HEK293 (cell line): Measurements from ENCODE around the gene GABBR2.

ENCODE experiments used
- CTCF ChIA-PET: fragments of 350-600 bp; formaldehyde crosslinking; extraction: SDS; loops from one replicate; lab custom pipeline; 2021; ENCODE audit warnings: antibody characterized with exemption; lab: Yijun Ruan, JAX
- POLR2A ChIA-PET: fragments of 300-600 bp; formaldehyde crosslinking; extraction: SDS; loops from one replicate; lab custom pipeline; 2020; ENCODE audit warnings: antibody characterized with exemption, inconsistent platforms; lab: Yijun Ruan, JAX
- H3K27ac ChIP-seq: fragments of 200-500 bp; sonication (Bioruptor generic); 2 replicates; pipeline ENCODE4 v1.5.1; 2014; ENCODE audit warnings: low read depth, low read length, control low read depth, inconsistent platforms; ENCODE audit errors: extremely low read depth
- H3K36me3 ChIP-seq, 2 experiments: fragments of 200-500 bp in 1 of 2; sonication (Bioruptor generic) in 1 of 2; 1 replicate in 1 of 2; 2 replicates in 1 of 2; pipeline ENCODE4 v1.5.1; 2014 to 2017; ENCODE audit warnings: inconsistent platforms in 2 of 2, low read length in 2 of 2; ENCODE audit not compliant: control insufficient read depth in 2 of 2, insufficient read depth in 1 of 2
- H3K4me1 ChIP-seq: fragments of 200-500 bp; sonication (Bioruptor generic); 2 replicates; pipeline ENCODE4 v1.5.1; 2014; ENCODE audit warnings: mild to moderate bottlenecking, low read length, inconsistent platforms; ENCODE audit not compliant: control insufficient read depth, insufficient read depth
- H3K4me3 ChIP-seq: 2 replicates; pipeline ENCODE4 v1.5.1; 2011; ENCODE audit warnings: low read depth, mild to moderate bottlenecking, control low read depth, low read length, moderate library complexity
- H3K9me3 ChIP-seq: fragments of 200-500 bp; sonication (Bioruptor generic); 2 replicates; pipeline ENCODE4 v1.5.1; 2014; ENCODE audit warnings: low read depth, low read length, inconsistent platforms; ENCODE audit not compliant: control insufficient read depth, insufficient read depth
- GLI2 ChIP-seq: fragments of 450-650 bp; formaldehyde crosslinking; IDR thresholded peaks from 2 replicates; pipeline ENCODE4; 2017; ENCODE audit warnings: missing biosample characterization, missing genetic modification characterization, low read depth, borderline replicate concordance
- HIC1 ChIP-seq: fragments of 450-650 bp; formaldehyde crosslinking; IDR thresholded peaks from 2 replicates; pipeline ENCODE4 v1.5.1; 2016; ENCODE audit warnings: missing biosample characterization, missing genetic modification characterization
- HOXD13 ChIP-seq: sonication (generic); formaldehyde crosslinking; IDR thresholded peaks from 2 replicates; pipeline ENCODE4 v1.8.0; 2022; ENCODE audit warnings: missing genetic modification reagents, borderline replicate concordance
- KLF7 ChIP-seq: fragments of 450-650 bp; formaldehyde crosslinking; IDR thresholded peaks from 2 replicates; pipeline ENCODE4 v1.5.1; 2016; ENCODE audit warnings: missing biosample characterization, missing genetic modification characterization, borderline replicate concordance
- OSR2 ChIP-seq: fragments of 450-650 bp; formaldehyde crosslinking; IDR thresholded peaks from 2 replicates; pipeline ENCODE4 v1.5.1; 2016; ENCODE audit warnings: missing biosample characterization, missing genetic modification characterization
- PRDM4 ChIP-seq: fragments of 450-650 bp; formaldehyde crosslinking; IDR thresholded peaks from 2 replicates; pipeline ENCODE4 v1.5.1; 2017; ENCODE audit warnings: missing biosample characterization, missing genetic modification characterization
- ZFP69B ChIP-seq: fragments of 450-650 bp; formaldehyde crosslinking; IDR thresholded peaks from 2 replicates; pipeline ENCODE4 v1.5.1; 2016; ENCODE audit warnings: missing biosample characterization, missing genetic modification characterization
- ZNF140 ChIP-seq: fragments of 450-650 bp; formaldehyde crosslinking; IDR thresholded peaks from 2 replicates; pipeline ENCODE4 v1.5.1; 2016; ENCODE audit warnings: missing biosample characterization, missing genetic modification characterization
- ZNF239 ChIP-seq: fragments of 450-650 bp; formaldehyde crosslinking; IDR thresholded peaks from 2 replicates; pipeline ENCODE4 v1.5.1; 2016; ENCODE audit warnings: missing biosample characterization, missing genetic modification characterization
- ZNF26 ChIP-seq: fragments of 450-650 bp; formaldehyde crosslinking; IDR thresholded peaks from 2 replicates; pipeline ENCODE4 v1.5.1; 2016; ENCODE audit warnings: missing biosample characterization, missing genetic modification characterization
- ZNF426 ChIP-seq: fragments of 450-650 bp; formaldehyde crosslinking; IDR thresholded peaks from 2 replicates; pipeline ENCODE4 v1.5.1; 2017; ENCODE audit warnings: missing biosample characterization, missing genetic modification characterization, mild to moderate bottlenecking, inconsistent platforms, moderate library complexity
- ZNF449 ChIP-seq: fragments of 450-650 bp; formaldehyde crosslinking; IDR thresholded peaks from 2 replicates; pipeline ENCODE4 v1.5.1; 2017; ENCODE audit warnings: missing biosample characterization, mild to moderate bottlenecking, missing genetic modification characterization, moderate library complexity
- ZNF510 ChIP-seq: fragments of 450-650 bp; formaldehyde crosslinking; IDR thresholded peaks from 2 replicates; pipeline ENCODE4 v1.5.1; 2018; ENCODE audit warnings: mild to moderate bottlenecking, missing genetic modification characterization, missing biosample characterization; ENCODE audit not compliant: insufficient replicate concordance
- ZNF513 ChIP-seq: fragments of 450-650 bp; IDR thresholded peaks from 2 replicates; pipeline ENCODE4 v1.5.1; 2018; ENCODE audit warnings: missing biosample characterization, missing genetic modification characterization
- ZNF571 ChIP-seq: fragments of 450-650 bp; formaldehyde crosslinking; IDR thresholded peaks from 2 replicates; pipeline ENCODE4 v1.5.0; 2017; ENCODE audit warnings: missing biosample characterization, missing genetic modification characterization
- ZNF768 ChIP-seq: fragments of 450-650 bp; formaldehyde crosslinking; IDR thresholded peaks from 2 replicates; pipeline ENCODE4 v1.5.1; 2018; ENCODE audit warnings: missing biosample characterization, mild to moderate bottlenecking, missing genetic modification characterization
- ZSCAN23 ChIP-seq: fragments of 450-650 bp; formaldehyde crosslinking; IDR thresholded peaks from 2 replicates; pipeline ENCODE4 v1.5.1; 2016; ENCODE audit warnings: missing biosample characterization, missing genetic modification characterization

The GABBR2 gene

GRCh38 chr9:98520221-98520960 is 188.3 kb downstream of the GABBR2 start:
- no peak overlapping the region for H3K27ac ChIP-seq
- H3K4me1 ChIP-seq = no peaks in the 10 kb centered on the region
- no peaks in the 10 kb centered on the region for H3K9me3 ChIP-seq
- no peak overlapping the region for H3K4me3 ChIP-seq
- H3K36me3 ChIP-seq = no peaks in the 10 kb centered on the region
- POLR2A ChIA-PET = no interaction called here
- CTCF ChIA-PET = interaction anchor here (1.0 kb wide), 1 partner anchor 16 kb away, joined by 3 read pairs; no protein-coding TSS in a partner anchor
- TF ChIP-seq ZNF140 (tag by site-specific recombination) = no peak
- no peak for TF ChIP-seq HOXD13
- TF ChIP-seq PRDM4 (tag by site-specific recombination) = no peak
- no peak for TF ChIP-seq KLF7 (tag by site-specific recombination)
- no peak for TF ChIP-seq ZNF239
- no peak for TF ChIP-seq ZSCAN23
- no peak for TF ChIP-seq ZNF426 (tag by site-specific recombination)
- no peak for TF ChIP-seq ZNF449 (tag by site-specific recombination)
- TF ChIP-seq GLI2 (tag by site-specific recombination) = no peak
- TF ChIP-seq ZNF571 (tag by site-specific recombination) = no peak
- no peak for TF ChIP-seq ZNF510 (tag by site-specific recombination)
- TF ChIP-seq HIC1 = no peak
- TF ChIP-seq ZNF26 (tag by site-specific recombination) = no peak
- no peak for TF ChIP-seq ZNF513 (tag by site-specific recombination)
- TF ChIP-seq OSR2 (tag by site-specific recombination) = no peak
- no peak for TF ChIP-seq ZNF768 (tag by site-specific recombination)
- no peak for TF ChIP-seq ZFP69B (tag by site-specific recombination)
- TF ChIP-seq, all 188 proteins: peak for 0
